ENCODE results near the gene VSTM2B.
"Not testable (repeated sequence)": the region's sequence is repeated elsewhere in the genome, so short reads cannot be mapped to it uniquely, and the experiment has no call there.

The VSTM2B gene

GRCh38 chr19:29537181-29537580, 11.4 kb downstream of the VSTM2B start:
- ATAC-seq (ENCODE audit: low read depth), result no peak
- H3K4me3 Mint-ChIP-seq, result no peak overlapping the region
- no peaks in the 10 kb centered on the region for H3K36me3 Mint-ChIP-seq
- H3K27ac Mint-ChIP-seq, result no peak overlapping the region
- DNase-seq (ENCODE audit: low spot score in 2 of 2), result no peak
- H3K4me1 Mint-ChIP-seq, result no peaks in the 10 kb centered on the region
- peaks cover 15% of the 10 kb centered on the region for H3K27me3 Mint-ChIP-seq
- H3K9me3 Mint-ChIP-seq, result peaks cover 1% of the 10 kb centered on the region

- no peak for DNase-seq (ENCODE audit: low spot score in 2 of 2)
- no peaks in the 10 kb centered on the region for H3K36me3 Mint-ChIP-seq
- peaks cover 1% of the 10 kb centered on the region for H3K9me3 Mint-ChIP-seq
- ATAC-seq (ENCODE audit: low read depth), result no peak
- no peak overlapping the region for H3K27ac Mint-ChIP-seq
- H3K4me1 Mint-ChIP-seq, result no peaks in the 10 kb centered on the region
- no peak overlapping the region for H3K4me3 Mint-ChIP-seq
- peaks cover 11% of the 10 kb centered on the region for H3K27me3 Mint-ChIP-seq
Observed at GRCh38 chr19:29537601-29538000, 11.8 kb downstream of the VSTM2B start.

GRCh38 chr19:29538146-29538545, 12.4 kb downstream of the VSTM2B start:
- no peaks in the 10 kb centered on the region for H3K36me3 Mint-ChIP-seq
- H3K4me1 Mint-ChIP-seq, result no peaks in the 10 kb centered on the region
- peaks cover 1% of the 10 kb centered on the region for H3K9me3 Mint-ChIP-seq
- no peak overlapping the region for H3K4me3 Mint-ChIP-seq
- no peak overlapping the region for H3K27ac Mint-ChIP-seq
- peaks cover 10% of the 10 kb centered on the region for H3K27me3 Mint-ChIP-seq
- ATAC-seq (ENCODE audit: low read depth), result no peak
- DNase-seq (ENCODE audit: low spot score in 2 of 2), result no peak

- no peak for ATAC-seq (ENCODE audit: low read depth)
- no peak overlapping the region for H3K4me3 Mint-ChIP-seq
- DNase-seq (ENCODE audit: low spot score in 2 of 2), result no peak
- H3K4me1 Mint-ChIP-seq, result no peaks in the 10 kb centered on the region
- H3K36me3 Mint-ChIP-seq, result no peaks in the 10 kb centered on the region
- H3K27me3 Mint-ChIP-seq, result peaks cover 7% of the 10 kb centered on the region
- H3K9me3 Mint-ChIP-seq, result peaks cover 1% of the 10 kb centered on the region
- no peak overlapping the region for H3K27ac Mint-ChIP-seq
Observed at GRCh38 chr19:29538651-29539050, 12.9 kb downstream of the VSTM2B start.

- Mint-ChIP-seq H3K9me3 (peaks cover 1% of the 10 kb centered on the region), H3K36me3 (no peaks in the 10 kb centered on the region), H3K27me3 (peaks cover 5% of the 10 kb centered on the region), H3K4me1 (no peaks in the 10 kb centered on the region), H3K4me3 (no peak overlapping the region), H3K27ac (no peak overlapping the region)
- DNase-seq (ENCODE audit: low spot score in 2 of 2) (no peak), ATAC-seq (ENCODE audit: low read depth) (no peak)
Observed at GRCh38 chr19:29539131-29539530, 13.3 kb downstream of the VSTM2B start.

- Mint-ChIP-seq H3K9me3 (peaks cover 1% of the 10 kb centered on the region), H3K4me1 (no peaks in the 10 kb centered on the region), H3K36me3 (no peaks in the 10 kb centered on the region), H3K4me3 (no peak overlapping the region), H3K27me3 (peaks cover 5% of the 10 kb centered on the region), H3K27ac (no peak overlapping the region)
- DNase-seq (ENCODE audit: low spot score in 2 of 2) (no peak), ATAC-seq (ENCODE audit: low read depth) (no peak)
Observed at GRCh38 chr19:29539670-29540069, 13.9 kb downstream of the VSTM2B start.

GRCh38 chr19:29540114-29540513, 14.3 kb downstream of the VSTM2B start:
- DNase-seq (ENCODE audit: low spot score in 2 of 2) (no peak), ATAC-seq (ENCODE audit: low read depth) (no peak)
- Mint-ChIP-seq H3K27me3 (peaks cover 5% of the 10 kb centered on the region), H3K4me3 (no peak overlapping the region), H3K4me1 (no peaks in the 10 kb centered on the region), H3K9me3 (peaks cover 3% of the 10 kb centered on the region), H3K27ac (no peak overlapping the region), H3K36me3 (no peaks in the 10 kb centered on the region)

GRCh38 chr19:29541473-29542253, 15.9 kb downstream of the VSTM2B start:
- Mint-ChIP-seq H3K27me3 (peaks cover 6% of the 10 kb centered on the region), H3K36me3 (no peaks in the 10 kb centered on the region), H3K27ac (no peak overlapping the region), H3K9me3 (peaks cover 4% of the 10 kb centered on the region), H3K4me1 (no peaks in the 10 kb centered on the region), H3K4me3 (no peak overlapping the region)
- ATAC-seq (ENCODE audit: low read depth) (no peak), DNase-seq (ENCODE audit: low spot score in 2 of 2) (no peak)

- Mint-ChIP-seq H3K27me3 (peaks cover 8% of the 10 kb centered on the region), H3K4me1 (no peaks in the 10 kb centered on the region), H3K27ac (no peak overlapping the region), H3K9me3 (peaks cover 4% of the 10 kb centered on the region), H3K36me3 (no peaks in the 10 kb centered on the region), H3K4me3 (no peak overlapping the region)
- ATAC-seq (ENCODE audit: low read depth) (no peak), DNase-seq (ENCODE audit: low spot score in 2 of 2) (no peak)
Observed at GRCh38 chr19:29542327-29542726, 16.5 kb downstream of the VSTM2B start.

GRCh38 chr19:29542776-29543175, 17.0 kb downstream of the VSTM2B start:
- H3K36me3 Mint-ChIP-seq, result no peaks in the 10 kb centered on the region
- no peak overlapping the region for H3K27ac Mint-ChIP-seq
- H3K27me3 Mint-ChIP-seq, result peaks cover 11% of the 10 kb centered on the region
- peaks cover 4% of the 10 kb centered on the region for H3K9me3 Mint-ChIP-seq
- no peak overlapping the region for H3K4me3 Mint-ChIP-seq
- DNase-seq (ENCODE audit: low spot score in 2 of 2) (no peak), ATAC-seq (ENCODE audit: low read depth) (no peak)
- H3K4me1 Mint-ChIP-seq, result no peaks in the 10 kb centered on the region

- DNase-seq (ENCODE audit: low spot score in 2 of 2), result no peak
- Mint-ChIP-seq H3K36me3 (no peaks in the 10 kb centered on the region), H3K4me3 (no peak overlapping the region), H3K9me3 (peaks cover 4% of the 10 kb centered on the region), H3K27ac (no peak overlapping the region), H3K4me1 (no peaks in the 10 kb centered on the region), H3K27me3 (peaks cover 8% of the 10 kb centered on the region)
- ATAC-seq (ENCODE audit: low read depth), result no peak
Observed at GRCh38 chr19:29543381-29543780, 17.6 kb downstream of the VSTM2B start.

- no peak for ATAC-seq (ENCODE audit: low read depth)
- Mint-ChIP-seq H3K4me1 (no peaks in the 10 kb centered on the region), H3K4me3 (no peak overlapping the region), H3K27ac (no peak overlapping the region), H3K9me3 (peaks cover 3% of the 10 kb centered on the region), H3K27me3 (peaks cover 8% of the 10 kb centered on the region), H3K36me3 (no peaks in the 10 kb centered on the region)
- DNase-seq (ENCODE audit: low spot score in 2 of 2), result no peak
Observed at GRCh38 chr19:29544656-29545360, 19.0 kb downstream of the VSTM2B start.

GRCh38 chr19:29545447-29545846, 19.7 kb downstream of the VSTM2B start:
- H3K9me3 Mint-ChIP-seq; H3K27ac Mint-ChIP-seq; DNase-seq (ENCODE audit: low spot score in 2 of 2); H3K4me3 Mint-ChIP-seq; H3K27me3 Mint-ChIP-seq; H3K36me3 Mint-ChIP-seq; H3K4me1 Mint-ChIP-seq; ATAC-seq (ENCODE audit: low read depth): not testable (repeated sequence)

- no peak for DNase-seq (ENCODE audit: low spot score in 2 of 2)
- no peak overlapping the region for H3K27ac Mint-ChIP-seq
- peaks cover 3% of the 10 kb centered on the region for H3K9me3 Mint-ChIP-seq
- peaks cover 8% of the 10 kb centered on the region for H3K27me3 Mint-ChIP-seq
- no peak for ATAC-seq (ENCODE audit: low read depth)
- no peaks in the 10 kb centered on the region for H3K4me1 Mint-ChIP-seq
- no peaks in the 10 kb centered on the region for H3K36me3 Mint-ChIP-seq
- no peak overlapping the region for H3K4me3 Mint-ChIP-seq
Observed at GRCh38 chr19:29545866-29546582, 20.2 kb downstream of the VSTM2B start.
